ENCODE results near the gene ZNF593OS.

ZNF593OS gene

GRCh38 chr1:26168410-26169197, 3.0 kb downstream of the ZNF593OS start, which contains the start of gene C1orf232:
Gene C1orf232, minus strand, starts transcription at chr1:26168963. Its CDS starts 464 bp downstream, at chr1:26168499.
- ATAC-seq (no peak), DNase-seq (no peak)
- Mint-ChIP-seq H3K9me3 (no peaks in the 10 kb centered on the region), H3K27ac (peak within 1 kb of the TSS; percentile 93 to 97), H3K27me3 (peaks cover 18% of the 10 kb centered on the region), H3K4me1 (peaks cover 43% of the 10 kb centered on the region), H3K4me3 (peak within 1 kb of the TSS; percentile 90 to 97)

DNA sequence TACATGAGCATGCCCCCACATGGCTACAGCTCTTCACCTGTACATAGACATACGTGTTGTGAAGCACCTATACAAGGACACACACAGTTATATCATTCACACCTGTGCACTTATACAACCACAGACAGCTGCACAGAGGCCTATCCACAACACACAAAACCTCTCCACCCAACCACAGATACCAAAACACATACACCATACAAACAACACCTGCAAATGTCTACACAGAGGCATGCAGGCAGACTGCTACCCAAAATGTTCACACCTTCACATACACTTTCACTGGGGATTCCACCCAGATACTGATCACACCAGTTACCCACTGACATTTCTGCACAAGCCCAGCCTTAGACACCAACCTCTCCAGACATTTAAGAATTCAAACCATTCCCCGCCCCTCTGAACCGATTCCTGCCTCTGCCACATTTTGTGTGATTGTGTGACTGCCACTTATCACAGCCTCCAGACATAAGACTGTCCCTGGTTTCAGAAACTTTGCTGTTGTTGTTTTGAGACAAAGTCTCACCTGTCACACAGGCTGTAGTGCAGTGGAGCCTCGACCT, 4.8 kb downstream of the ZNF593OS start:
- peak; percentile 4 for ATAC-seq
- H3K9me3 Mint-ChIP-seq, result no peaks in the 10 kb centered on the region
- no peak for DNase-seq
- no peak overlapping the region for H3K27ac Mint-ChIP-seq
- H3K4me1 Mint-ChIP-seq, result peaks cover 49% of the 10 kb centered on the region
- H3K27me3 Mint-ChIP-seq, result peaks cover 34% of the 10 kb centered on the region
- H3K4me3 Mint-ChIP-seq, result no peak overlapping the region

DNA sequence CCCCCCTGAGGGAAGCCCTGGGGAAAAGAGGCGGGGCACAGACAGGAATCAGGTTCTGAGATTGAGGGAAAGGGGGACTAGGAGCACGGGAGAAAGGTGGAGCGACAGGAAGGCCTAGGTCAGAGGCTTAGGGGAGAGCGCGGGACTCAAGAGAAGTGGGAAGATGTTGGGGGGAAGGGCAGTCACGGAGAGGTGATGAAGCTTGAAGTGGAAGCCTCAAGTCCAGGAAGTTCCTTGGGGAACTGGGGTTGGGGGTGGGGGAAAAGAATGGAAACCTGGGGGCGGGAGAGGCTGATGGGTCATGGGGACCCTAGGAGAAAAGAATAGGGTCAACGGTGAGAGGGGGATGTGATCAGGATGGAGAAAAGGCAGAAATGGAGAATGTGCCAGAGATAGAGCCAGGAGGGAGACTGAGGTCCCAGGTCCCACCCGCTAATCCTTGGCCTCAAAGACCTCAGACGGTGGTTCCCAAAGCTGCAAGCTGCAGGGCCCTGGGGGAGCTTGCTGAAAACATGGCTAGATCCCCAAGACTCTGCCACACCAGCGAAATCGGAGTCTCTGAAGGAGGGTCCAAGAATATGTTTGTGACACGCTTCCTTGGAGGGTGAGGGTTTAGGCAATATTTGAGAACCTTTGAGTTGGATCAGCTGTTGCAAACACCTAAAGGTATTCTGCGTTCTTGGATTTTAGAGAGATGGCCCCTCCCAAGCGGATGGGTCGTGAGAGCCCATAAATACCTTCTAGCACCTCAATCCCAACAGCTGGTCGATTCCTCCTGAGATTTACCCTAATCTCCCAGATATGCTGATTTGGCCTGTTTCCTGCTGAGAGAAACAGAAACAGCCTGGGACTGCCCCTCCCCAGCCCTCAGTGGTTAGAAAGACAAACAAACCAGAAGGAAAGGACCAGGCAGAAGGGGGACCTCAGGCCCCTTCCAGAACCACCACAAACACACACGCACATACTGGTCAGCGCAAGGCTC, 6.5 kb downstream of the ZNF593OS start:
- ATAC-seq (no peak), DNase-seq (no peak)
- Mint-ChIP-seq H3K27ac (no peak overlapping the region), H3K4me3 (peak overlapping the region; percentile 45 to 67), H3K4me1 (peaks cover 32% of the 10 kb centered on the region), H3K27me3 (peaks cover 46% of the 10 kb centered on the region), H3K9me3 (no peaks in the 10 kb centered on the region)

GRCh38 chr1:26164036-26164860, 7.4 kb downstream of the ZNF593OS start:
- ATAC-seq, result peak; percentile 65
- DNase-seq, result peak; percentile 52 to 69
- Mint-ChIP-seq H3K27me3 (peaks cover 55% of the 10 kb centered on the region), H3K4me1 (peaks cover 31% of the 10 kb centered on the region), H3K4me3 (peak overlapping the region; percentile 45 to 67), H3K9me3 (no peaks in the 10 kb centered on the region), H3K27ac (peak overlapping the region in 1 of 2 donors; percentile 38)

DNA sequence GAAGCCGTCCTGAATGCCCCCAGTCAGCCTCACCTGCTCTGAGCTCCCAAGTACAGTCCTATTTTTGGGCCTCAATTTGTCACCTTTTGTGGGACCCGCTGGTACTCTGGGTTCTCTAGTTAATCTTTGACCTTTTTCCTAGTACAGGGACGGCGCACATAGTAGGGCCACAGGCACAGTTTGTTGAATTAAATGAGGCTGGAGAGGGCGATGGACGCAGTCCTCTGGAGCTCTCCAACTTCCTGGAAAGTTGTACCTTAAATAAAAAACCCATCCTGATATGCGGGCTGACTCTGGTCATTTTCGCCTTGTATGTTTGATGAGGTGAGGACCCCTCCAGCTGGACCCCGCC, 8.0 kb downstream of the ZNF593OS start:
- Mint-ChIP-seq H3K4me3 (peak overlapping the region; percentile 29 to 56), H3K27ac (no peak overlapping the region), H3K4me1 (peaks cover 31% of the 10 kb centered on the region), H3K9me3 (no peaks in the 10 kb centered on the region), H3K27me3 (peaks cover 60% of the 10 kb centered on the region)
- DNase-seq (no peak), ATAC-seq (no peak)

- no peaks in the 10 kb centered on the region for H3K9me3 Mint-ChIP-seq
- H3K27ac Mint-ChIP-seq, result no peak overlapping the region
- H3K27me3 Mint-ChIP-seq, result peaks cover 72% of the 10 kb centered on the region
- peak overlapping the region; percentile 68 to 79 for H3K4me3 Mint-ChIP-seq
- DNase-seq (no peak), ATAC-seq (no peak)
- peaks cover 31% of the 10 kb centered on the region for H3K4me1 Mint-ChIP-seq
Observed at GRCh38 chr1:26162220-26162709, 9.4 kb downstream of the ZNF593OS start.

DNA sequence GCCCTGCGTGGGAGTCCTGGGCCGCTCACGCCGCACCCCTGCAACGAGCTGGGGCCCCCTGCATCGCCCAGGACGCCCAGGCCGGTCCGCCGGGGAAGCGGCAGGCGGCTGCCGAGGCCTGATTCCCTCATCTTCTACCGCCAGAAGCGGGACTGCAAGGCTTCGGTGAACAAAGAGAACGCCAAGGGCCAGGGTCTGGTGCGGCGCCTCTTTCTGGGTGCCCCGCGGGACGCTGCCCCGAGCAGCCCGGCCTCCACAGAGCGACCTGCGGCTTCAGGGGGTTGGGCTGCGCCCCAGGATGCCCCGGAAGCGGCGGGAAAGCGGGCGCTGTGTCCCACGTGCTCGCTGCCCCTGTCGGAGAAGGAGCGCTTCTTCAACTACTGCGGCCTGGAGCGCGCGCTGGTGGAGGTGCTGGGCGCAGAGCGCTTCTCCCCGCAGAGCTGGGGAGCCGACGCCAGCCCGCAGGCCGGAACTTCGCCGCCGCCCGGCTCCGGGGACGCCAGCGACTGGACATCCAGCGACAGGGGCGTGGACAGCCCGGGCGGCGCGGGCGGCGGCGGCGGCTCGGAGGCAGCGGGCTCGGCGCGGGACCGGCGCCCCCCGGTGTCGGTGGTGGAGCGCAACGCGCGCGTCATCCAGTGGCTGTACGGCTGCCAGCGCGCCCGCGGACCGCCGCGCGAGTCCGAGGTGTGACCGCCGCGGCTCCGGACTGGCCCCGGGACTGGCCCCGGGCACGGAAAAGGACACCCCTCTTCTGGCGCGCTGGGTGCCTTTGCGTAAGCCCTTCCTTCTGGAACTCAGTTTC, 10.0 kb downstream of the ZNF593OS start:
- H3K4me3 Mint-ChIP-seq, result peak overlapping the region; percentile 68 to 79
- no peaks in the 10 kb centered on the region for H3K9me3 Mint-ChIP-seq
- peaks cover 26% of the 10 kb centered on the region for H3K4me1 Mint-ChIP-seq
- H3K27ac Mint-ChIP-seq, result no peak overlapping the region
- peaks cover 76% of the 10 kb centered on the region for H3K27me3 Mint-ChIP-seq
- peak; percentile 64 for ATAC-seq
- DNase-seq, result peak; percentile 52 to 53

- Mint-ChIP-seq H3K27me3 (peaks cover 85% of the 10 kb centered on the region), H3K4me1 (peaks cover 20% of the 10 kb centered on the region), H3K4me3 (peak overlapping the region; percentile 6 to 59), H3K27ac (no peak overlapping the region), H3K9me3 (no peaks in the 10 kb centered on the region)
- no peak for DNase-seq
- no peak for ATAC-seq
Observed at GRCh38 chr1:26160527-26161414, 10.9 kb downstream of the ZNF593OS start.

GRCh38 chr1:26159743-26160039, 11.9 kb downstream of the ZNF593OS start:
- Mint-ChIP-seq H3K27me3 (peaks cover 85% of the 10 kb centered on the region), H3K4me3 (no peak overlapping the region), H3K9me3 (no peaks in the 10 kb centered on the region), H3K27ac (no peak overlapping the region), H3K4me1 (peaks cover 10% of the 10 kb centered on the region)
- DNase-seq (no peak), ATAC-seq (no peak)

GRCh38 chr1:26158908-26159742, 12.5 kb downstream of the ZNF593OS start, which contains the start of gene FAM110D:
Gene FAM110D, plus strand, starts transcription at chr1:26159079. Its CDS starts 2,213 bp downstream, at chr1:26161292.
- DNase-seq (no peak), ATAC-seq (no peak)
- Mint-ChIP-seq H3K9me3 (no peaks in the 10 kb centered on the region), H3K27me3 (peaks cover 84% of the 10 kb centered on the region), H3K4me1 (peaks cover 6% of the 10 kb centered on the region), H3K4me3 (no peak within 1 kb of the TSS), H3K27ac (no peak within 1 kb of the TSS)

GRCh38 chr1:26158271-26158907, 13.2 kb downstream of the ZNF593OS start:
- ATAC-seq, result no peak
- Mint-ChIP-seq H3K9me3 (no peaks in the 10 kb centered on the region), H3K4me1 (peaks cover 6% of the 10 kb centered on the region), H3K27ac (no peak overlapping the region), H3K27me3 (peaks cover 78% of the 10 kb centered on the region), H3K4me3 (no peak overlapping the region)
- DNase-seq, result no peak

DNA sequence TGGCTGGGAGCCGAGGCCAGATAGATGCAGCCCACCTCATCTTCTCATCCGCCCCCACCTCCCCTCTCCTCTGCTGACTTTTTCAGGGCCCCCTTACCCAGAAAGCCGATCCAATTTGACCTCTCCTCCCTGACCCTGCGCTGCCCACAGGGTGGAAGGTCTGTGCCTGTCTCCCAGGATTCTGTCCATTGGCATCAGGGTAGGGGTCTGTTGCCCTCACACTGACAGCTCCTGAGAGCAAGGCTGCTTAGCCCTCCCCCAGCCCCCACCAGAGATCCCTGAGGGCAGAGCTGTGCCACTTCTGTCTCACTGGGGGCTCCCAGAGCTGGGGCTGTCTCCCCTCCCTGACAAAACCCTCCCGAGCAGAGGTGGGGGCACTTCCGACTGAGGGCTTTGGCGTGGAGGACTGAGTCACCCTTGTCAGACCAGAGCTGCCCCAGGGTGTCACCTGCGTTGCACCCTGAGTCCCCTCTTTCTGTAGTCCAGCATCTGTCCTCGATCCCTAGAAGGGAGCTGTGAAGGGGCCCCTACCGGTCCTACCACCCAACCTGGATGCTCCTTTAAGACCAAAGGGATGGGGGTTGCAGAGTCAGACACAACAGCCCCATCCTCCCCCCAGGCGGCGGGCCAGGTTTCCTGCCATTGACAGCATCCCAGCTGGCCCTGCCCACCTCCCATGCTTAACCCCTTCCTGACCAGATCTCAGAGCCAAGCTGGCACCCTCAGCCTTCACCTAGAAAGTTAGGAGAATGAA, 15.2 kb downstream of the ZNF593OS start:
- H3K4me1 Mint-ChIP-seq, result no peaks in the 10 kb centered on the region
- ATAC-seq (no peak), DNase-seq (no peak)
- H3K27ac Mint-ChIP-seq, result no peak overlapping the region
- H3K4me3 Mint-ChIP-seq, result no peak overlapping the region
- no peaks in the 10 kb centered on the region for H3K9me3 Mint-ChIP-seq
- peaks cover 61% of the 10 kb centered on the region for H3K27me3 Mint-ChIP-seq

Measured in stimulated activated naive CD8-positive, alpha-beta T cell treated with anti-CD3 and anti-CD28 coated beads, Interleukin-15, amount 100 ng/mL, for 72 hours (primary cell).